Smooth muscle cell of the brain vasculature (primary cell): ENCODE measurements around the gene NAP1L1.

ENCODE experiments used
- DNase-seq: peaks from one replicate; pipeline ENCODE4 v3.0.0-alpha.2; 2012; ENCODE audit warnings: low read depth, low spot score

The NAP1L1 gene

DNA sequence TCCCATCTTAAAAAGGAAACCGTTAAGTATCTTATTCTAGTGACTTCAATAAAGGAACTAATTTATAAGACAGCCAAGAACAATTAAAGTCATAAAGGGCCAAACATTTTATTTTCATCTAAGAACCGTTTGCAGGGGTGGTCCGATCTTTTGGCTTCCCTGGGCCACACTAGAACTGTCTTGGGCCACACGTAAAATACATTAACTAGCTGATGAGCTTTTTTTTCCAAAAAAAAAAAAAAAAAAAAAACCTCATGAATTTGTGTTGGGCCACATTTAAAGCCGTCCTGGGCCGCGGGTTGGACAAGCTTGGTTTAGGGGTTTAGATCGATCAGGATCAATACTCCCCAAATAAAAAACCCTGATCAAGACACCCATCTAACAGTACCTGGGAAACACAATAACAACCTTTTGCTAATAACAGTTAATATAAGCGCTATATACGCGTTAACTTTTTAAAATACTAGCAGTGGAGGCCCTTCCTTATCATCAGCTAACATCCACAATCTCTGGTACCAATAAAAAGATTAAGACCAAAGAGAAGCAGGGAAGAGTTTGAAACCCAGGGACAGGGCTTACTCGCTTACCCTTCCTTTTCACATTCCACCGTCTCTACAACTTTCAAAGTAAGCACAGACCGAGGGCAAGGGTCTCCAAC, 1.1 kb downstream of the NAP1L1 start:
- DNase-seq: no peak

DNA sequence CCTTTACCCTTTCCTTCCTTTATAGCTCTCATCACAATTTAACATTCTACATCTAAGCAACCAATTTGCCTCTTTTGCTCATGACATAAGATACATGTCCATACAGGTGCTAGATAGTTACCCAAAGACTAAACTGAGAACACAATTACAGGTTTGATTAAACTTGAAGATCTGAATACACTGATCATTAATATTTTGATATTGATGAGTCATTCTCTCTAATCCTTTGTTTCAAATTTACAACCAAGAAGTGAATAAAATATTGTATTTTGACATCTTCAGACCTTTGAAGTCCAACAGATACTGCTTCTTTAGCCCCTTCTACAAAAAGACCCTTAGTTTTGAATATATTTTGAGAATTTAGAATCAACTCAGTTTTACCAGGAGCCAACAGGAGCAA, 2.6 kb downstream of the NAP1L1 start:
- no peak for DNase-seq

DNA sequence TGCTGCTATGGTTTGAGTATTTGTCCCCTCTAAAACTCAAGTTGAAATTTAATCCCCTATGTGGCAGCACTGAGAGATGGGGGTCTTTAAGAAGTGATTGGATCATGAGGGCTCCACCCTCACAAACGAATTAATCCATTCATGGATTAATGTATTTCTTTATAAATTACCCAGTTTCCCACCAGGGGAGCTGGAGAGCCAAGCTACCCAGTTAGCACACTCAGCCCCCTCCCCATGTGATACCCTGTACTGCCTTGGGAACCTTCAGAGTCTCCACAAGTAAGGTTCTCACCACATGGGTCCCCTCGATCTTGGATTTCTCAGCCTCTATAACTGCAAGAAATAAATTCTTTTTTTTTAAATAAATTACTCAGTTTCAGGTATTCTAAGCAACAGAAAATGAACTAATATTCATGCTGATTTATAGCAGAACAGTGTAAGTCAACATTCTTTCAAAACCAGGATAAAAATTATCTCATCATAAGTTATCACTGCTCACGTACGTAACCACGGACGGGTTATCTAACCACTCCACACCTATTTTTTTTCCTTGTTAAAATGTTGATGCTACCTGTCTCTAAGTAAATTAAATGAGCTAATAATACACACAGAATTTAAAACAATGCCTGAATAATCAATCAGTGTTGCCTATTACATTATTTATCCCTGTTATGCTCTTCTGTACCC, 3.6 kb downstream of the NAP1L1 start:
- DNase-seq: no peak

DNA sequence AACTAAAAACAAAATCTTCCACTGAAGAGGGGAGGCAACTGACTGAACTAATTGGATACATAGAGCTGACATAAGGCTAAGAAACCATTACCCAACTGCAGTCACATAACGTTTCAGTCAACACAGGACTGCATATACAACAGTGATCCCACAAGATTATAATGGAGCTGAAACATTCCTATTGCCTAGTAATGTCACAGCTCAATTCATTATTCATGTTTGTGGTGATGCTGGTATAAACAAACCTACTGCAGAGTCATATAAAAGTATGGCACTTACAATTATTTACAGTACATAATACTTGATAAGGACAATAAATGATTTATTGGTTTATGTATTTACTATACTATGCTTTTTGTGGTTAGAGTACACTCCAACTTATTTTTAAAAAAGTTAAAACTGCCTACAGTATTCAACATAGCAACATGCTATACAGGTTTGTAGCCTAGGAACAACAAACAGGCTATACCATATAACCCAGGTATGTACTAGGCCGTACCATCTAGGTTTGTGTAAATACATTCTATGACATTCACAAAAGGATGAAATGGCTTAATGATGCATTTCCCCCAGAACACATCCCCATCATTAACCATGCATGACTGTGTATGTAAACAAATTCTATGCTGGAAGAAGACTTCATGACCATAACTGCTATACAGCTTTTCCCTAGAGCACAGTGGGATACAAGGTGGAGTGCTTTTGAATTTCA, 4.3 kb downstream of the NAP1L1 start:
- no peak for DNase-seq

DNA sequence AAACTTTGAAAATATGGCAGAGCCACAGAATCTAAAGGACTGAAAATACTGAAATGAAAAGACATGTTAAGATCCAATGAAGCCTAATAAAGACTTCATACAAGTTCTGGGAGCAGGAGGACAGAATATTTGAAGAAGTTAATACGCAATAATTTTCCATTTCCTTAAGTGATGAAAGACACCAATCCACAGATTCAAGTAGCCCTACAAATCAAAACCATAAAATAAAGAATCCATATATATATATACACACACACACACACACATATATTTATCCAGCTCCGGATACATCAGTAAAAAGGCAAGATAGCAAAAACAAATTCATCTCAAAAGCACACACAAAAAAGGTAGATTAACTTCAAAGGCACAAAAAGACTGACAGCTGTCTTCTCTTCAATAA, 5.7 kb downstream of the NAP1L1 start:
- no peak for DNase-seq

DNA sequence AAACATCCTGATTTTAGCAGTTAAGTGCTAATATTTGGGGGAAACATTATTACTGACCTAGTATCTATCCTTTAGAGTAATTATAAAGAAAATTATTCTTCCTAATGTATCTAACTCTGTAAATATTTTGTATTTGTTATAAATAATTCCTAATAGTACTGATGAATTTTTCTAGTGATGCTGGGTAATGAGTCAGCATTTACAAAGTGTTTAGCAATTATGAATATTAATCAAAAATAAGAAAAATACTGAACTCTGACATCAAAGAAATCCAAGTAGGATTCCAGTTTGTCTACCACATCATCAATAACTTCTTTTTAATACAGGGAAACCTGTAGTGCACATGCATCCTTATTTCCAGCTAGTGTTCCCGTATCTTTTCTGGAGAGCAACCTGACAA, 9.0 kb downstream of the NAP1L1 start:
- no peak for DNase-seq

DNA sequence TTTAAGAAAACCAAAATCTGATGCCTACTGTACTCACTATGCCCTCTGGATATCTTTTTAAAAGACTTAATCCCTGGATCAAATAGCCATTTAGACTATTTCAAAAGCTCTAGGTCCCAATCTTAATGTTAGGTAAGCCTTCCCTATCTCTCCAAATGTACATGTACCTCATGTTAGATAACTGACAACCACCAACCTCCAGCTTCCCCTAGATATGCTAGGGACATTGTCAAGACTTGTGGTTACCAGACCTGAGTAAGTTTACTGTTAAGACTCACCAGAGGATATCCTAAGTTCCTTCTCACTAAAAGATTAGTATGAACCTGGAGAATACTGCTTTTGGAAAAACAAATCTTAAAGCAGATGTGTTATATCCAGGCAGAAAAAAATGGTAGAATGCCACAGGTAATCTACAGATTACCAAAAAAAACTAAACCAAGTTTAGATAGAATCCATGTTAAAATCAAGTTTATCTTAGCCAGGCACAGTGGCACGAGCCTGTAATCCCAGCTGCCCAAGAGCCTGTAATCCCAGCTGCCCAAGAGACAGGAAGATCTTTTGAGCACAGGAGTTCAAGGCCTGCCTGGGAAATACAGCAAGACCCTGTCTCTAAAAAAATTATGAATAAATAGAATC, 9.7 kb downstream of the NAP1L1 start:
- no peak for DNase-seq

DNA sequence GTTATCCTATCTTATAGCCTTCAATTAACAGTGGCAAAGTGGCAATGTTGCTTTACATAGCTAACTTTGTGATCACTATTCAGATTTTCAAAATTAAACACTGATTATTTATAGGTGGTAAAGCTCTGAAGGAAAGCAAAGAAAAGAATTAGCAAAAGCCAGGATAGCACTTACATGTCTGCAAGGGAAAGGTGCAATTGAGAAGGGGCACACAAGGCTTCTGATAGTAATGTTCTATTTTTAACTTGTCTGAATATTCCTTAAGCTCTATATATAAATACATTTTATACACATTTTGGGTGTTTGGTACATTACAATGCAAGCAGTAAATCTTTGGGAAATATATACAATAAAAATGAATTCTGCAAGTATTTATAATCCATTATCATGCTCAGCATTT, 10.9 kb downstream of the NAP1L1 start:
- DNase-seq: no peak

DNA sequence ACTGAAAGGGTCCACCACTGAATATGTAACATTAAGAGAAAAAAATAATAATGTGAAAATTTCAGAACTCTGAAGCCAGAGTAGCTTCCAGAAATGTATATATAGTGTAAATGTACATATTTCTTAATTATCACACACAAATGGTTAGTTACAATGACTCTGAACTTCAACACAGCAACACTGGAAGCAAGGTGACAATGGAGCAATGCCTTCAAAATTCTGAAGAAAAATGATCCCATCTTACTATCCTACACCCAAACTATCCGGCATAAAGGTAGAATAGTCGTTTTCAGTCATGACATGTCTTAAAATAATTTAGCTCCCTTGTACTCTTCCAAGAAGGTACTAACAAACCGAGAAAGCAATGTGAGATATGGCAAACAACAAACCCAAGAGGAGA, 11.9 kb downstream of the NAP1L1 start:
- no peak for DNase-seq

DNA sequence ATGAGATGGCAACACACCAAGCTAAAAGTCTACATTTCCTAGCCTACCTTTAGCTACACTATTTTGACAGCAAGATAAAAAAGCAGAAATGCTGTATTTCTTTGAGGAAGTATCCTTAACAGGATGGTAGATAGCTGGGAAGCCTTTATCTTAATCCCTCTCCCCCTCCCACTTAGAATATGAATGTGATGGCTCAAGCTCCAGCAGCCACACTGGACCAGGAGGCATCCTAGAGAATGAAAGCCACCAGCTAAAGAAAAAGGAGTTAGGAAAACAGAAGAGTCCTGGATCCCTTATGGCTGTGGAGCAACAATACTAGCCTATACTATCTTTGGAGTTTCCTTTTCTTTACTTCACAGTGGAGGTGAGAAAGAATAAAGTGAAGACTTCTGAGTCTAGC, 15.1 kb downstream of the NAP1L1 start:
- no peak for DNase-seq

DNA sequence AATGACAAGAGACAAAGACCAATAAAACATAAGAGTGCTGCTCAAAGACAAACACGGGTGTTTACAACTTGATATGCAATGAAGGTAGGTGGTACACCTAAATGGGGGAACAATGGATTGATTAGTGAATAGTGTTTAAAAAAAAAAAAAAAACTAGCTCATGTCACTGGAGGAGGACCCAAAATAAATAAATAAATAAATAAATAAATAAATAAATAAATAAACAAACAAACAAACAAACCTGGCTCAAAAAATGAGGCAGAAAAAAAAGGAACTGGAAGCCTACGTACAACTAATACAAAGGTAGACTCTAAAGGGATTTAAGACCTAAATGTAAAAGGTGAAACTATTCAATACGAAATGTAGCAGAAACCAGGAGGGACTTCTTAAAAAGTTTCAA, 18.6 kb downstream of the NAP1L1 start:
- DNase-seq: no peak

DNA sequence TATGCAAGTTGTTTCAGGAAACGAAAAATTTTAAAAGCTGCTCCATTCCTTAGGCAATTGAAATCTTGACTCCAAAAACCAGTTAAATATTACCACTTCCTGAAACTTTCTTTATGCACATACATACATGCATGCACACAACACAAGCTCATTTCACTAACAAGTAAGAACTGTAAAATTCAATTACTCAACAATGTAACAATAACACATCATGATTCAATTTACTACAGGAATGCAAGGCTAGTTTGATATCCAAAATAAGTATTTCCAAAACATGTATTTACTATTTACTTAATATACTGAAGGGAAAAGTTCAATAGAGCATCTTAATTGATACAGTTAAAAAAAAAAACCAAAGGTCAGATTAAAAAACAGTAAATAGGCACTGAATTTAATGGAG, 19.6 kb downstream of the NAP1L1 start:
- no peak for DNase-seq

DNA sequence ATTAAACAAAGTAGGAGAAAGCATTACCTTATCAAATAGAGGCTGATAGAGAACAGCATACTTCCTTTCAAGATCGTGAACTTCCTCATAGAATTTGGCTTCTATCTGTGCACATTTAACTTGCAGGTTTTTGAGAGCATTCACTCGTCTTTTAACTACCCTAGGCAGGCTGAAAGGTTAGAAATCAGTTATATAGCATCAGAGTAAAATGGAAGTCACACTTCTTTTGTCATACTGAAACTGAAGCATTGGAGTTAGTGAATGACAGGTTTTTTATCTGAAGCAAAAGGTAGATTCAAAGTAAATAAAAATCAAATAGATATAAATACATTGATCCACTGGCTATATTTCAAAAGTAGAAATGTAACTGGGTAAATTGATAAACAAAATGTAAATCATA, 24.4 kb downstream of the NAP1L1 start:
- DNase-seq: no peak

DNA sequence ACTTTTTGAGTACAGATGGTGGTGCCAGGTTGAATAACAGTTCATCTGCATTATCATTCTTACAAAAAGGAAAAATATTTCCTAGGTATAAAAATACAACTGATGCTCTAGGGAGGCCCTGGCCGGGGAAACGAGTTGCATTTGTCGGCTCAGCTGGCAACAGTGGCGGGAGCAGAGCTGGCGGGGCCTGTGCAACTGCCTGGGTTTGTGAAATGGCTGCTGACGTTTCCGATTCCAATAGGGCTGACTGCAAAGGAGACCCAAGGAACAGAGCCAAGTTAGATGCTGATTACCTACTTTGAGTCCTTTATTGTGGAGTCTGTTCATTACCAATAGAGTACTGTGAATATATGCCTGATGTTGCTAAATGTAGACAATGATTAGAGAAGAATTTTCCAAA, 27.2 kb downstream of the NAP1L1 start:
- DNase-seq: no peak

DNA sequence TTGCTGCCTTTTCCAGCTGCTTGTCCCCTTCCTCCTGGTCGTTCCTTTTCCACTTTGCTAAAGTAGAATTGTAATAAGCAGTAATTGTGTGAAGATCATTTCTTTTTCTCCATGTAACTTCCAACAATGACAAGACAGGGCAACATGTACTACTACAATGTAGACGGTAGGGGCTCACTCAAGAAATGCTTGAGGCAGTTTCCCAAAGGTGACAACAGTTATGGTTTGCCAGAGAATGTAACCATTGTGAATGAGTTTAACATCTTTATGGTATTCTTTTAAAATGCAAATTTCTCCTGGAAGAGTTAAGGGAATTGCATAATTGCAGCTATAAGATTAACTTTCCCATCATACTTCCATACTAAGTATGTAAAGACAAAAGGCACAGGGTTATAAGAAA, 29.1 kb downstream of the NAP1L1 start:
- DNase-seq: no peak

DNA sequence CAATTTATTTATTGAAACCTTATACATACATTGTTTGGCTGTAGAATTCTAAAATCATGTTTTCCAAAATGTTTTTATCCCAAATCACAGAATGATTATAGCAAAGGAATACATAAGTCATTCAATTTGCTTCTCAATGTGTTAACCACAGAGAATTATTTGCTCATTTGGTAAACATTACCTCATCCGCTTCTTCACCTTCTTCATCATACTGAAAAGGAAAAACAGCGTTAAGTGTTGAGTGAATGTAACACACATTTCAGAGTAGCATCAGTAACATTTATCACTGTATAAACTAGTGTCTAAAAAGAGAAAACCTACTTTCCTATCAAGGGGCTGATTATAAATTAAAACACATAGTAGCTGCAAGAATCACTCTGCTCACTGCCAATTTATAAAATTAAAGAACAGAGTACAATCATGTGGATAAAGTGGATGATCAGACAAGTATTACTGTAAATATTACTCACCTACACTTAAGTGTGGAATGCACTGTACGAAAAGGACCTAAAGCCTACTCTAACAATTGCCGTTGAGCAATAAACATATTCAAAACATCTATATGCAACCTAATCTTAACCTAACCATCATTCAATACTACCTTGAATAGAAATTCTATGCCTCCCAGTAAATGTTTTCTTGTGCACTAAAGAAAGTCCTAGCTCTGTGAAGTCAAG, 34.8 kb downstream of the NAP1L1 start:
- DNase-seq: no peak

DNA sequence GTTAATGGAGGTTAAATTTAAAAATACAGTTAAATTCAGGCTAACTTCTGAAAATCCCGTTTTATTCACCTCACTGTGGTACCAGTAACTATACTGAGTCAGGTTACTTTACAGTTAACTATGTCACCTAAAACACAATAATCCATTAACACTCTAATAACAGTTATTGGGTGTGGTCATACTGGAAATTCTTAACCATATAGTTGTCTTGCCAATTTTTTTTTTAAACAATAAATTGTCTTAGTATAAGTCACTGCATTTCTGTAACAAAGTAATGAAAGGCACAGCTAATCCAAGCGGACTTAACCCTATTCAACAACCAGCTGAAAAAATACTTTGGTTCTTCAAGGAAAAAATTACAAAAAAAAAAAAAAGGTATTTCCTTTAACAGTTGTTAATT, 36.7 kb downstream of the NAP1L1 start:
- no peak for DNase-seq

DNA sequence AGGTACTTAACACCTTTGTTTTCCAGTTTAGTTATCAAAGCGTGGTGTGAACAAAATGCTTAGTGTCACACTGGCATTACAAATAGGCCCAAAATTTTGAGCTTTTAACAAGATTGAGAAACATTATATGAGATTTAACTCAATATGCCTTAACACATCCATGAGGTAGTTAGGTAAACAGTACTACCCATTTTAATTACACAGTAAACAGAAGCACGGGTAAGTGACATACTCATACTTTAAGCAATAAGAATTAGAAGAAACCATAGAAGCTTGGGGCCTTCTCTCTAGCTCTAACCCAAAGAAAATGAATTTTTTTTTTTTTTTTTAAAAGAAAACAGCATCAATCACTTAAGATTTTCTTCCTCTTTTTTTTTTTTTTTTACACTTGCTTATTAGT, 37.4 kb downstream of the NAP1L1 start:
- no peak for DNase-seq

DNA sequence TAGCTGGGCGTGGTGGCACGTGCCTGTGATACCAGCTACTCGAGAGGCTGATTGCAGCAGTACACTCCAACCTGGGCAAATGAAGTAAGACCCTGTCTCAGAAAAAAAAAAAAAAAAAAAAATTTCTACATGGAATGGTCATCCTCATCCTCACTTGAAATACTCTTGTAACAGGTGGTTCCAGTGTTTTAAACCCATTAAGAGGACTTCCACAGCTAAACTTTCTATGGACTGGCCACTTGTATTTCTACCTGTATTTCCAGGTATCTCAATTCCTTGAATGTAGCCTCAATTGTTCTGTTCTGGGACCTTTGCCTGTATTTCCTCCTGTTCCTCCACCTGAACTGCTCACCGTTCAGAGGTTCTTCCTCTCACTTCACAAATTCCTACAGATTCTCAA, 41.1 kb downstream of the NAP1L1 start:
- no peak for DNase-seq

DNA sequence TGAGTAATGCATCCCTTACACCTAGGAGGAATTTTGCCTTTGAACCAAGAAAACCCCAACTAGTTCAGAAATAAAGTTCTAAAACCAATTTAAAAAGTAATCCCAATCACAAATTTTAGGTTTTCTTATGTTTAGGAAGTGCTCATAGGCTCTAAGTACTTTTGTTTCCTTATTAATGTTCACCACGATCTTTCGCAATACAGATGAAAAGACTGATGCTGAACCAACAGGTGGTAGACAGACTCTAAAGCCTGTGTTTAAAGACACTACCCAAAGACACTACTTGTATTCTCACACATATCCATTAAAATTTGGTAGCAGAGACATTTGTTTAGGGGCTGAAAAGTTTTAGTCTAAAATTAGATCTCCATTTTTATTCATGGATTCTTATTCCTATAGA, 42.3 kb downstream of the NAP1L1 start:
- DNase-seq: no peak

DNA sequence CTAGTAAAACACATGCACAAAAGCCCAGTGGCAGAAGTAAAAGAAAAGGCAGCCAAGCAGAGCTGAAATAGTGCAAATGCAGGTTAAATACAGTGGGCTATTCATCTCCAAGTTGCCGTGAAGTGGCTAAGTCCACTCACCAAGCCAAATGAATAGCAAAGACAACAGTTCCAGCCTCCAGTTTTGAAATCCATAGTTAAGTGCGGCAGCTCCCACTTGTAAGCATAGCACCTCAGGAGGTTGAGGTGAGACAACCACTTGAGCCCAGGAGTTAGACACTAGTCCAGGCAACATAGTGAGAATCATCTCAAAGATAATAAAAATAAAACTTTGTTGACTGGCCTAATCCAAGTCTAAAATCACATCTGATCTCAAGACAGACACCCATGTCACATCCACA, 43.1 kb downstream of the NAP1L1 start:
- no peak for DNase-seq

DNA sequence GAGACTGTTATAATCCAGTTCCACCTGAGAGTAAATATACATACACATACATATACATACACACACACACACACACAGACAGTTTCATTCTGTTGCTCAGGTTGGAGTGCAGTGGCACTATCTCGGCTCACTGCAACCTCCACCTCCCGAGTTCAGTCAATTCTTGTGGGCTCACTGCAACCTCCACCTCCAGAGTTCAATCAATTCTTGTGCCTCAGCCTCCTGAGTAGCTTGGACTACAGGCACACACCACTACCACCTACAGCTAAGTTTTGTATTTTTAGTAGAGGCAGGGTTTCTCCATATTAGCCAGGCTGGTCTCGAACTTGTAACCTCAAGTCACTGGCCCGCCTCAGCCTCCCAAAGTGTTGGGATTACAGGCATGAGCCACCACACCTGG, 44.0 kb downstream of the NAP1L1 start:
- no peak for DNase-seq
